Body of pancreas (tissue), 4 donors: Measurements from ENCODE around the gene COL28A1.

Experiments
- CTCF ChIP-seq, 7 experiments: fragments of 450-650 bp in 4 of 7; fragments of 200-600 bp in 3 of 7; sonication (generic) in 3 of 7; IDR thresholded peaks; one replicate each; pipeline ENCODE4 v1.5.1; 2016 to 2019; ENCODE audit warnings: antibody characterized with exemption in 7 of 7
- POLR2A ChIP-seq, 3 donors: fragments of 450-650 bp; IDR thresholded peaks; one replicate each; pipeline ENCODE4 v1.6.1; 2016; ENCODE audit warnings: antibody characterized with exemption in 3 of 3, mild to moderate bottlenecking in 2 of 3

GRCh38 chr7:7563269-7563668, 27.6 kb upstream of the COL28A1 start:
- no peak for TF ChIP-seq POLR2A (IDR thresholded peaks at IDR 0.05)
- no peak for TF ChIP-seq CTCF (IDR thresholded peaks at IDR 0.05)
